SU-DHL-6 (cell line): Measurements from ENCODE around the gene IL17RC.

Experiments
- H2AFZ ChIP-seq: fragments of 200-600 bp; sonication (generic); 2 replicates; pipeline ENCODE4 v1.6.1; 2014; ENCODE audit warnings: low read depth, mild to moderate bottlenecking, moderate library complexity, mixed read lengths, antibody characterized with exemption, low read length; ENCODE audit not compliant: severe bottlenecking
- H3F3A ChIP-seq: fragments of 200-600 bp; shearing (Covaris generic); 2 replicates; pipeline ENCODE4 v1.6.0; 2016; ENCODE audit warnings: antibody characterized with exemption, mild to moderate bottlenecking; ENCODE audit not compliant: insufficient read depth
- H3K27ac ChIP-seq: fragments of 200-600 bp; sonication (generic); 2 replicates; pipeline ENCODE4 v1.5.1; 2016; ENCODE audit warnings: low read depth, mild to moderate bottlenecking, low read length, moderate library complexity, mixed read lengths
- H3K27me3 ChIP-seq: fragments of 200-600 bp; sonication (generic), shearing (Covaris generic); 2 replicates; pipeline ENCODE4 v1.6.0; 2014; ENCODE audit warnings: mild to moderate bottlenecking, low read length
- H3K36me3 ChIP-seq: fragments of 200-600 bp; sonication (generic); 2 replicates; pipeline ENCODE4 v1.6.1; 2014; ENCODE audit warnings: mild to moderate bottlenecking, low read length, mixed read lengths
- H3K4me2 ChIP-seq: fragments of 300-600, 200-600 bp; shearing (Covaris generic), sonication (generic); 2 replicates; pipeline ENCODE4 v1.6.0; 2014; ENCODE audit warnings: low read length, low read depth, mild to moderate bottlenecking; ENCODE audit not compliant: poor library complexity, severe bottlenecking
- H3K4me3 ChIP-seq: fragments of 200-600 bp; sonication (generic); 2 replicates; pipeline ENCODE4 v1.5.1; 2014; ENCODE audit warnings: antibody characterized with exemption, low read length, mild to moderate bottlenecking, mixed read lengths; ENCODE audit not compliant: insufficient read depth, poor library complexity, severe bottlenecking
- H3K79me2 ChIP-seq: fragments of 200-600 bp; sonication (generic); 2 replicates; pipeline ENCODE4 v1.6.1; 2014; ENCODE audit warnings: mild to moderate bottlenecking, low read length, moderate library complexity; ENCODE audit not compliant: insufficient read depth
- H3K9ac ChIP-seq: fragments of 200-600 bp; sonication (generic); 2 replicates; pipeline ENCODE4 v1.7.0; 2014; ENCODE audit warnings: mild to moderate bottlenecking, low read length
- H3K9me2 ChIP-seq: fragments of 200-600 bp; sonication (generic); replicated peaks from 2 replicates; pipeline ENCODE4 v1.6.1; 2014; ENCODE audit warnings: low read length; ENCODE audit not compliant: insufficient read depth
- H3K9me3 ChIP-seq: fragments of 200-600 bp; sonication (generic); 2 replicates; pipeline ENCODE4 v1.6.1; 2014; ENCODE audit warnings: low read length, mixed read lengths; ENCODE audit not compliant: insufficient read depth
- H4K20me1 ChIP-seq: fragments of 200-600 bp; sonication (generic); 2 replicates; pipeline ENCODE4 v1.6.1; 2014; ENCODE audit warnings: low read depth, mild to moderate bottlenecking, antibody characterized with exemption, low read length, moderate library complexity, mixed read lengths
- EZH2phosphoT487 ChIP-seq: fragments of 200-600 bp; sonication (generic), shearing (Covaris generic); conservative IDR thresholded peaks from 2 replicates; pipeline ENCODE4 v1.6.1; 2018; ENCODE audit warnings: mild to moderate bottlenecking, antibody characterized with exemption, low read length, moderate library complexity, mixed read lengths
- TF ChIP-seq, protein P1 (sequence below): fragments of 200-600 bp; sonication (generic); IDR thresholded peaks from one replicate; pipeline ENCODE4 v1.5.1; 2017; ENCODE audit warnings: antibody characterized with exemption, mild to moderate bottlenecking, low read length, moderate library complexity; ENCODE audit not compliant: insufficient read depth, poor library complexity, severe bottlenecking

Gene IL17RC

DNA sequence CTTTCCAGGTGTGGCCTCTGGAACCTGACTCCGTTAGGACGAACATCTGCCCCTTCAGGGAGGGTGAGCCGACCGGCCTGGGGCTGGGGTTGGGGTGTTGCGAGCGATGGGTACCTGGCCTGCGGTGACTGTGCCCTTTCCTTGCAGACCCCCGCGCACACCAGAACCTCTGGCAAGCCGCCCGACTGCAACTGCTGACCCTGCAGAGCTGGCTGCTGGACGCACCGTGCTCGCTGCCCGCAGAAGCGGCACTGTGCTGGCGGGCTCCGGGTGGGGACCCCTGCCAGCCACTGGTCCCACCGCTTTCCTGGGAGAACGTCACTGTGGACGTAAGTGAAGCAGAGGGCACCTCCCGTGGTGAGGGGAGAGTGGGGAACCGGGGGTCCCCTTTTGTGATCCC, 11.3 kb downstream of the IL17RC start:
- H3K4me3 ChIP-seq, result no peak overlapping the region
- no peak overlapping the region for H3K27ac ChIP-seq
- no peaks in the 10 kb centered on the region for H4K20me1 ChIP-seq
- H3K79me2 ChIP-seq, result no peaks in the 10 kb centered on the region
- no peaks in the 10 kb centered on the region for H3K9me3 ChIP-seq
- no peaks in the 10 kb centered on the region for H3K36me3 ChIP-seq
- H3K4me2 ChIP-seq, result no peak overlapping the region
- no peak overlapping the region for H3K9ac ChIP-seq
- no peak overlapping the region for H2AFZ ChIP-seq
- H3K9me2 ChIP-seq, result no peaks in the 10 kb centered on the region
- no peaks in the 10 kb centered on the region for H3F3A ChIP-seq
- TF ChIP-seq, protein P1, sequence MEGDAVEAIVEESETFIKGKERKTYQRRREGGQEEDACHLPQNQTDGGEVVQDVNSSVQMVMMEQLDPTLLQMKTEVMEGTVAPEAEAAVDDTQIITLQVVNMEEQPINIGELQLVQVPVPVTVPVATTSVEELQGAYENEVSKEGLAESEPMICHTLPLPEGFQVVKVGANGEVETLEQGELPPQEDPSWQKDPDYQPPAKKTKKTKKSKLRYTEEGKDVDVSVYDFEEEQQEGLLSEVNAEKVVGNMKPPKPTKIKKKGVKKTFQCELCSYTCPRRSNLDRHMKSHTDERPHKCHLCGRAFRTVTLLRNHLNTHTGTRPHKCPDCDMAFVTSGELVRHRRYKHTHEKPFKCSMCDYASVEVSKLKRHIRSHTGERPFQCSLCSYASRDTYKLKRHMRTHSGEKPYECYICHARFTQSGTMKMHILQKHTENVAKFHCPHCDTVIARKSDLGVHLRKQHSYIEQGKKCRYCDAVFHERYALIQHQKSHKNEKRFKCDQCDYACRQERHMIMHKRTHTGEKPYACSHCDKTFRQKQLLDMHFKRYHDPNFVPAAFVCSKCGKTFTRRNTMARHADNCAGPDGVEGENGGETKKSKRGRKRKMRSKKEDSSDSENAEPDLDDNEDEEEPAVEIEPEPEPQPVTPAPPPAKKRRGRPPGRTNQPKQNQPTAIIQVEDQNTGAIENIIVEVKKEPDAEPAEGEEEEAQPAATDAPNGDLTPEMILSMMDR, result no peak
- TF ChIP-seq EZH2phosphoT487, result no peak
- H3K27me3 ChIP-seq, result no peaks in the 10 kb centered on the region

GRCh38 chr3:9930804-9931418, 14.0 kb downstream of the IL17RC start:
- Histone ChIP-seq H2AFZ (no peak overlapping the region), H3K4me2 (no peak overlapping the region), H3K4me3 (no peak overlapping the region), H3K9ac (no peak overlapping the region), H3K9me3 (no peaks in the 10 kb centered on the region), H3K27ac (no peak overlapping the region), H3F3A (0 out of 2 replicates have a peak, but pooled peaks cover 4% of the 10 kb centered on the region), H4K20me1 (no peaks in the 10 kb centered on the region), H3K36me3 (no peaks in the 10 kb centered on the region), H3K79me2 (no peaks in the 10 kb centered on the region), H3K27me3 (no peaks in the 10 kb centered on the region), H3K9me2 (no peaks in the 10 kb centered on the region)
- TF ChIP-seq, protein P1, result peak; percentile 21
- no peak for TF ChIP-seq EZH2phosphoT487

- Histone ChIP-seq H3K9me2 (no peaks in the 10 kb centered on the region), H3F3A (0 out of 2 replicates have a peak, but pooled peaks cover 4% of the 10 kb centered on the region), H3K27ac (no peak overlapping the region), H3K9ac (peak overlapping the region; percentile 74), H3K79me2 (no peaks in the 10 kb centered on the region), H4K20me1 (no peaks in the 10 kb centered on the region), H3K27me3 (no peaks in the 10 kb centered on the region), H3K9me3 (no peaks in the 10 kb centered on the region), H3K4me2 (peak overlapping the region; percentile 69), H2AFZ (peak overlapping the region; percentile 83), H3K4me3 (peak overlapping the region; percentile 74), H3K36me3 (no peaks in the 10 kb centered on the region)
- no peak for TF ChIP-seq EZH2phosphoT487
- TF ChIP-seq, protein P1, result no peak
Measured at GRCh38 chr3:9932535-9932842, 15.6 kb downstream of the IL17RC start.
